Measurements from ENCODE around the gene CDC45.

CDC45 gene

GRCh38 chr22:19519041-19519926 lies 39.6 kb downstream of the CDC45 start:
- no peaks in the 10 kb centered on the region for H3K36me3 ChIP-seq (ENCODE audit: control insufficient read depth, insufficient read depth, low read length)
- no peaks in the 10 kb centered on the region for H3K4me1 ChIP-seq (ENCODE audit: control insufficient read depth, insufficient read depth, low read length)
- H3K4me3 ChIP-seq (ENCODE audit: low read length): no peak overlapping the region
- H3K27ac ChIP-seq (ENCODE audit: low read depth, low read length): no peak overlapping the region
- H3K27me3 ChIP-seq (ENCODE audit: control insufficient read depth, insufficient read depth, low read length): peaks cover 7% of the 10 kb centered on the region
- no peak overlapping the region for H3K9ac ChIP-seq (ENCODE audit: low read length)

DNA sequence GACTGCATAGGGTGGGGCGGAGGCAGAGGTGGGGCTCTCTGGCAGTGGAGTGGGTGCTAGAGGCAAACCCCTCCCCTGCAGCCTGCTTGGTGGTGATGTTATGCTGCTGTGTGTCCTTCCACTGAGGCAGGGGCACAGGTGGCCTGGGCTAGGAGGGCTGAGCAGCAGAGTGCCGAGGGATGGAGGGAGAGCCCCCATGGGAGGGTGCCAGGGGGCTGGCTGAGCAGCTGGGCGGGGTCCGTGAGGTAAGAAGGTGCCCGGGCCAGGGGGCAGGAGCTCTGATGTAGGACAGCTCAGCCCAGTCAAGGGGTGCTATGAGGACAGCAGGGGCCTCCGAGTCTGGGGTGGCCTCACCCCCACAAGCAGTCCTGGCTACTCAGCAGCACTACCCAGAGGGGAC lies 40.3 kb downstream of the CDC45 start:
- H3K4me1 ChIP-seq (ENCODE audit: control insufficient read depth, insufficient read depth, low read length): no peaks in the 10 kb centered on the region
- no peaks in the 10 kb centered on the region for H3K36me3 ChIP-seq (ENCODE audit: control insufficient read depth, insufficient read depth, low read length)
- H3K4me3 ChIP-seq (ENCODE audit: low read length): no peak overlapping the region
- peaks cover 7% of the 10 kb centered on the region for H3K27me3 ChIP-seq (ENCODE audit: control insufficient read depth, insufficient read depth, low read length)
- H3K9ac ChIP-seq (ENCODE audit: low read length): no peak overlapping the region
- H3K27ac ChIP-seq (ENCODE audit: low read depth, low read length): no peak overlapping the region

DNA sequence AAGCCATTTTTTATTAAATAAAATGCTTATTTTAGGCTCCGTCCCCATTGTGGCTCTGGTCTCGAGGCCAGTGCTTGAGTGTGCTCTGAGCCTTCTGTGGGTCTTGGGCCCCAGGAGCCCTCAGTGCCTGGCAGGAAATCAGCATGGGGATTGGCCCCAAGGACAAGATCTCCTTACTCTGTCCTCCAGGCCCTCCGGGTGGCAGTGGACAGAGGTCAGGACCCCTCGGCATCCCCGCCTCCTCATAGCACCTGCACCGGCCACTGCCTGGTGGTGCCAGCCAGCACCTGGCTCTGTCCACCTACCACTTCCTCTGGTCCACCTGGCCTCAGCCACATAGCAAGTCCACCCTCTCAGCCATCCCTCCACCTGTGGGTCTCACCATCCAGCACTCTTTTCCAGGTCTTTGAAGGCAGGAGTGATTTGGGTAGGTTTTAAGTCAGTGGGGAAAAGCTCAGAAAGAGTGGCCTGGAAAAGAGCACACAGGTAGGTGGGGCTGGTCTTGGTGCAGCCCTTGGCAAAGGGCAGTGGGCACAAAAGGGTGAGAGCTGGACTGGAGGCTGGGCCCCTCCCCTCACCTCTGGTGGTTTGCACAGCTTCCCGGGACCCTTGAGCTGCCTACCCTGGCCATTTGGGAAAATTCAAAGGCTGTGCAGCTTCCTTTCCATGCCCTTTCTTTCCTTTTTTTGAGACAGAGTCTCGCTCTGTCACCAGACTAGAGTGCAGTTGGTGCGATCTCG lies 41.0 kb downstream of the CDC45 start:
- Histone ChIP-seq H3K27me3 (ENCODE audit: control insufficient read depth, insufficient read depth, low read length) (peaks cover 7% of the 10 kb centered on the region), H3K9ac (ENCODE audit: low read length) (no peak overlapping the region), H3K4me1 (ENCODE audit: control insufficient read depth, insufficient read depth, low read length) (no peaks in the 10 kb centered on the region), H3K4me3 (ENCODE audit: low read length) (no peak overlapping the region), H3K27ac (ENCODE audit: low read depth, low read length) (no peak overlapping the region), H3K36me3 (ENCODE audit: control insufficient read depth, insufficient read depth, low read length) (no peaks in the 10 kb centered on the region)

DNA sequence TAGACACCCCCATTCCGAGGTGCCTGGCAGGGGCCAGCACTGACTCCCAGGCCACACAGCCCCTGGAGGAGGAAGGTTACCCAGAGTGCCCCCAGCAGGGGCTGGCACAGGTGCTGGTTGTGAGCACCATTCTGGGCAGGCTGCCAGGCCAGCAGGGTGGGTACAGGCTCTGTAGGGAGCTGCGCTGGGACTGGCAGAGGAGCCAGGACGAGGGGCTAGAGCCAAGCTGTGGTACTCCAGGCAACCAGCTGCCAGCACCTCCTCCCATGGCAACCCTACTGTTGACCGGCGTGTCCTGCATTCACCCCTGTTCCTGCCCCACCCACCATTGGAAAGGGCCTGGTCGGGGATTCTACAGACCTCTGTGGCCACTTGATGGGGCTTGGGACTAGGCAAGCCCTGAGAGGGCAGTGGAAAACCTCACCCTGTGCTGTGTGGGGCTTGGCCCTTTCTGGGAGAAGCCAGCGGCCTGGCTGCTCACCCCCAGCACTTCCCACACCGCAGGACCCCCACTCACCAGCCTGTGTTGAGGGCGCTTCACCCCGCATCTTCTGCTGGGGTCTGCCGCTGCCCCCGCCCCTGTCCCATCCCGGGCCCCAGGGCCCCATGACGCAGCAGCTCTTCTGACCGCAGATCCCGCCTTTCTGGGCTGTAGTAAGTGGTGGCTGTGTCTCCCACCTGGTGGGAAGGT lies 42.6 kb downstream of the CDC45 start:
- Histone ChIP-seq H3K4me1 (ENCODE audit: control insufficient read depth, insufficient read depth, low read length) (no peaks in the 10 kb centered on the region), H3K27ac (ENCODE audit: low read depth, low read length) (no peak overlapping the region), H3K27me3 (ENCODE audit: control insufficient read depth, insufficient read depth, low read length) (peaks cover 12% of the 10 kb centered on the region), H3K4me3 (ENCODE audit: low read length) (peak overlapping the region; percentile 13), H3K36me3 (ENCODE audit: control insufficient read depth, insufficient read depth, low read length) (no peaks in the 10 kb centered on the region), H3K9ac (ENCODE audit: low read length) (no peak overlapping the region)

DNA sequence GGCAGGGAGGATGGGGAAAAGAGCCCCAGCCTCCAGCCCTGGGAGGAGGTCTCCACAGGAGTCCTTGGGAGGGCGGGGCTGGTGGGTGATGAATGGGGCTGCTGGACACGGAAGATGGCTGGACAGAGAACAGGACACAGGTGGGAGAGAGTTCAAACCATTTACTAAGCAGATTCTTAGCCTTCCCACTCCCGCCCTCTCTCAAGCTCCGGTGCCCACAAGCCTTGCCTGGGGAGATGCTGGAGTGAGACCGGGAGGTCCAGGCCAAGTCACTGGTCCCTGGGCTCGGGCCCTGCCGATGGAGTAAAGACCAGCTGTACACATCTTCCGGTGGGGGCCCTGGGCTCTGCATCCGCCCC lies 43.1 kb downstream of the CDC45 start:
- no peaks in the 10 kb centered on the region for H3K36me3 ChIP-seq (ENCODE audit: control insufficient read depth, insufficient read depth, low read length)
- peak overlapping the region; percentile 55 for H3K4me3 ChIP-seq (ENCODE audit: low read length)
- H3K4me1 ChIP-seq (ENCODE audit: control insufficient read depth, insufficient read depth, low read length): no peaks in the 10 kb centered on the region
- H3K9ac ChIP-seq (ENCODE audit: low read length): no peak overlapping the region
- no peak overlapping the region for H3K27ac ChIP-seq (ENCODE audit: low read depth, low read length)
- H3K27me3 ChIP-seq (ENCODE audit: control insufficient read depth, insufficient read depth, low read length): peaks cover 12% of the 10 kb centered on the region

GRCh38 chr22:19523240-19524169 lies 43.8 kb downstream of the CDC45 start:
- Histone ChIP-seq H3K9ac (ENCODE audit: low read length) (no peak overlapping the region), H3K27me3 (ENCODE audit: control insufficient read depth, insufficient read depth, low read length) (peaks cover 12% of the 10 kb centered on the region), H3K27ac (ENCODE audit: low read depth, low read length) (no peak overlapping the region), H3K4me1 (ENCODE audit: control insufficient read depth, insufficient read depth, low read length) (no peaks in the 10 kb centered on the region), H3K4me3 (ENCODE audit: low read length) (peak overlapping the region; percentile 55), H3K36me3 (ENCODE audit: control insufficient read depth, insufficient read depth, low read length) (no peaks in the 10 kb centered on the region)

GRCh38 chr22:19524170-19525115 lies 44.7 kb downstream of the CDC45 start, which contains the start of gene CLDN5:
CLDN5 (minus strand) TSS chr22:19524410; CDS start chr22:19524255, 155 bp downstream.
- peak within 1 kb of the TSS; percentile 55 for H3K4me3 ChIP-seq (ENCODE audit: low read length)
- peak within 1 kb of the TSS; percentile 14 for H3K27ac ChIP-seq (ENCODE audit: low read depth, low read length)
- H3K27me3 ChIP-seq (ENCODE audit: control insufficient read depth, insufficient read depth, low read length): peaks cover 12% of the 10 kb centered on the region
- no peak within 1 kb of the TSS for H3K9ac ChIP-seq (ENCODE audit: low read length)
- H3K4me1 ChIP-seq (ENCODE audit: control insufficient read depth, insufficient read depth, low read length): no peaks in the 10 kb centered on the region
- H3K36me3 ChIP-seq (ENCODE audit: control insufficient read depth, insufficient read depth, low read length): no peaks in the 10 kb centered on the region

- H3K9ac ChIP-seq (ENCODE audit: low read length): no peak overlapping the region
Observed at GRCh38 chr22:19525116-19525660, 45.5 kb downstream of the CDC45 start.

DNA sequence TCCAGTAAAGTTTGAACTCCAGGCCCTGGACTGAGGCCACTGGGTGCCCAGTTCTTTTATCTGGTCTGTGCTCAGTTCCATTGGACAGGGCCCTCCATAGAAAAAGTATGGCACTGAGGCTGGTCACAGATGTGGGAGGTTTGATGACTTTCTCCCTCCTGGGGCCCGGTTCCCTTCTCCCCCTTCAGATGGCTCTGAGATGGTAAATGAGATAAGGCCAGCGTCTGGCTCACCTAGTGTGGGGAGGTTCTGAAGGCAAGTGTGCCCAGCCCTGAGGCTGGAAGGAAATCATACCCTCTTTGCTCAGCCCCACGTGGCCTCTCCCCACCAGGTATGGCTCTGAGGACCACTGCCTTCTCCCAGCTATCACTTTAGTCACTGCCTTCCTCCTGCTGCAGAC lies 45.9 kb downstream of the CDC45 start:
- Histone ChIP-seq H3K36me3 (ENCODE audit: control insufficient read depth, insufficient read depth, low read length) (no peaks in the 10 kb centered on the region), H3K4me3 (ENCODE audit: low read length) (no peak overlapping the region), H3K9ac (ENCODE audit: low read length) (no peak overlapping the region), H3K4me1 (ENCODE audit: control insufficient read depth, insufficient read depth, low read length) (no peaks in the 10 kb centered on the region), H3K27me3 (ENCODE audit: control insufficient read depth, insufficient read depth, low read length) (peaks cover 12% of the 10 kb centered on the region), H3K27ac (ENCODE audit: low read depth, low read length) (no peak overlapping the region)

More at GRCh38 chr22:19525116-19525660, 45.5 kb downstream of the CDC45 start:
- Histone ChIP-seq H3K27ac (ENCODE audit: low read depth, low read length) (peak overlapping the region; percentile 14), H3K4me3 (ENCODE audit: low read length) (peak overlapping the region; percentile 9), H3K27me3 (ENCODE audit: control insufficient read depth, insufficient read depth, low read length) (peaks cover 12% of the 10 kb centered on the region), H3K4me1 (ENCODE audit: control insufficient read depth, insufficient read depth, low read length) (no peaks in the 10 kb centered on the region), H3K36me3 (ENCODE audit: control insufficient read depth, insufficient read depth, low read length) (no peaks in the 10 kb centered on the region)

DNA sequence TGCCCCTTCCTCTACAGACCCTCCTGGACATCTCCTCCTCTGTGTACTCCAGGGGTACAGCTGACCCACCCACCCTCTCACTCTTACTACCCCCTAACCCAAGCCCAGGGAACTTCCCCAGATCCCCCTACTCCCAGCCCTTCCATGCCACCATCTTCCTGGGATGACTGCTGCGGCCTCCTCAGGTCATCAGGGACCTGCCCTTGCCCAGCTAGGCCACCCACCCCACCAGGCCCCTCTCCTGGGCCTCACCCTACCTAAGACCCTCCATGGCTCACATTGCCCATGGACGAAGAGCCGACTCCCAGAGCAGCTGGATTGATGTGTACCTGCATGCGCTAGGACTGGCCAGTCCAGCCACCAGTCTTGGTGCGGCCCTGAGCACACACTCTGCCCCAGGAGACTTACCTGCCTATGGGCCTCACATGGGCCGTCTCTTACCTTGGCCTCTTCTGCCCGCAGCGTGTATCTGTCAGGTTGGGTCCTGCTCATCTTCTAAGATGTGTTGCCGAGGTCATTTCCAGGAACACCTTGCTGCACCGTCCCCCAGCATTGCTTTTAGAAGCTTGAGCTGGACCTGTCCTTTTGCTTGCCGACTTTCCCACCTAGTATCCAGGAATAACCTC lies 46.5 kb downstream of the CDC45 start:
- Histone ChIP-seq H3K9ac (ENCODE audit: low read length) (no peak overlapping the region), H3K4me3 (ENCODE audit: low read length) (no peak overlapping the region), H3K36me3 (ENCODE audit: control insufficient read depth, insufficient read depth, low read length) (no peaks in the 10 kb centered on the region), H3K4me1 (ENCODE audit: control insufficient read depth, insufficient read depth, low read length) (no peaks in the 10 kb centered on the region), H3K27me3 (ENCODE audit: control insufficient read depth, insufficient read depth, low read length) (peaks cover 12% of the 10 kb centered on the region), H3K27ac (ENCODE audit: low read depth, low read length) (no peak overlapping the region)

All from rectal smooth muscle tissue (tissue), 1 donor.